Endodermal cell (in vitro differentiated cells): ENCODE results near the gene LLGL2. TPM values are rescaled to one million over a fixed set of nuclear protein-coding genes. Genes with fewer than 3 reads are reported as not detected.

Experiments used
- DNase-seq: peaks from one replicate; pipeline ENCODE4 v3.0.0-alpha.2; 2017
- H3K27ac ChIP-seq: 2 replicates; pipeline ENCODE4 v1.5.1; 2013; ENCODE audit warnings: mild to moderate bottlenecking, low read depth, low read length, moderate library complexity
- H3K27me3 ChIP-seq: 2 replicates; pipeline ENCODE4 v1.6.1; 2013; ENCODE audit warnings: mild to moderate bottlenecking, low read length, moderate library complexity; ENCODE audit not compliant: insufficient read depth, control insufficient read depth, poor library complexity, severe bottlenecking
- H3K36me3 ChIP-seq: 2 replicates; pipeline ENCODE4 v1.7.0; 2013; ENCODE audit warnings: mild to moderate bottlenecking, low read length, moderate library complexity; ENCODE audit not compliant: control insufficient read depth, insufficient read depth
- H3K4me1 ChIP-seq: one replicate; pipeline ENCODE4 v1.7.0; 2013; ENCODE audit warnings: low read length; ENCODE audit not compliant: control insufficient read depth, insufficient read depth
- H3K4me3 ChIP-seq: 2 replicates; pipeline ENCODE4 v1.5.1; 2013; ENCODE audit warnings: mild to moderate bottlenecking, low read length, moderate library complexity
- H3K9ac ChIP-seq: 2 replicates; pipeline ENCODE4 v1.6.1; 2013; ENCODE audit warnings: mild to moderate bottlenecking, low read length, moderate library complexity; ENCODE audit not compliant: poor library complexity, severe bottlenecking; ENCODE audit errors: extremely low read depth
- H3K9me3 ChIP-seq: 2 replicates; pipeline ENCODE4 v1.6.1; 2013; ENCODE audit warnings: mild to moderate bottlenecking, low read length, moderate library complexity; ENCODE audit not compliant: control insufficient read depth
- H3K27ac Mint-ChIP-seq: 2 replicates; pipeline ENCODE4 v1.8.0; 2020; ENCODE audit warnings: mixed read lengths
- H3K27me3 Mint-ChIP-seq: 2 replicates; pipeline ENCODE4 v1.8.0; 2021; ENCODE audit warnings: mild to moderate bottlenecking, mixed read lengths; ENCODE audit not compliant: insufficient read depth
- H3K36me3 Mint-ChIP-seq: 2 replicates; pipeline ENCODE4 v1.8.0; 2020; ENCODE audit warnings: low read depth, mixed read lengths
- H3K4me1 Mint-ChIP-seq: 2 replicates; pipeline ENCODE4 v1.8.0; 2020; ENCODE audit warnings: mixed read lengths
- H3K4me3 Mint-ChIP-seq: 2 replicates; pipeline ENCODE4 v1.8.0; 2020; ENCODE audit warnings: mild to moderate bottlenecking, moderate library complexity, mixed read lengths
- H3K9me3 Mint-ChIP-seq: 2 replicates; pipeline ENCODE4 v1.8.0; 2020; ENCODE audit warnings: mild to moderate bottlenecking, mixed read lengths
- WGBS, 2 experiments: methylation state at CpG; one replicate each; pipeline versions ENCODE4 v1.1.5 to v1.1.7; 2013; ENCODE audit warnings: missing lambda C conversion rate in 2 of 2, mixed read lengths in 1 of 2; ENCODE audit not compliant: insufficient coverage in 1 of 2, insufficient read length in 1 of 2; 5-methylcytosine and 5-hydroxymethylcytosine counted together
- total RNA-seq, 2 donors: library from RNA; stranded (reverse); fragmentation: NEBNext Ultra II Directional in 1 of 2; extraction: Animal tissue kit (Norgen Biotek cat#: 25700) in 1 of 2; gene quantifications; 2 replicates in 1 of 2; 3 replicates in 1 of 2; pipeline ENCODE4 v1.2.1, GENCODE V29; 2021
- TF ChIP-seq, protein P1 (sequence below): fragments of 200-600 bp; sonication (generic); conservative IDR thresholded peaks from 2 replicates; pipeline ENCODE4 v1.5.0; 2021; ENCODE audit warnings: antibody characterized with exemption, mild to moderate bottlenecking

Gene LLGL2
- total RNA-seq, 2 donors from 2014 or later, result 128 to 149 TPM

DNA sequence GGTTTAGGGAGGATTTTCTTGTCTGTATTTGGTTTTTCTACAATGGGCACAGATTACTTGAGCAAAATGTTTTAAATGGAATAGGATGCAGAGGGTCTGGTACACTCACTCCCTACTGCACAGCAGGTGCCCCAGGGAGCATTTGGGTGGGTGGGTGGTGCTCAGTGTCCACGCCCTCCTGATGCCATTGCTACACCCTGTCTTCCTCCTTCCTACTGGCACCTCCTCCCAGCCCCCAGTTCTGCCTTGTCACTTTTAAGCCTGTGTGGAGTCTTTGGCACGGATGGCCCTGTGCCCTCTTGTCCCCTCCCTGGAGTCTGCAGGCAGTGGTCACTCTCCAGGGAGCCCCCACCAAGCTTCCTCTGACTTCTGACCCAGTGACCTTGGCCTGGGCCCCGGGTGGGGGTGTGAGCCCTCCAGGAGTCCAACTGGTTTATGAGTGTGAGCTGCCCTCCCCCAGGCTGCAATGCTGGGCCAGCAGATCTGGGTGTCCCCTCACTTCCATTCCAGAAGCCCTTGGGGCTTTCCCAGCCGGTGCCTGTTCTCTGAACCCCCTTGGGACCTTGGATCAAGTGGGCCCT lies 15.5 kb downstream of the LLGL2 start:
- Mint-ChIP-seq H3K27me3 (no peaks in the 10 kb centered on the region), H3K27ac (no peak overlapping the region), H3K4me3 (no peak overlapping the region), H3K36me3 (peaks cover 13% of the 10 kb centered on the region), H3K4me1 (peaks cover 39% of the 10 kb centered on the region), H3K9me3 (no peaks in the 10 kb centered on the region)
- 91 to 92% methylated on average over 4 of the region's 4 CpGs for WGBS, 2 experiments
- H3K27ac ChIP-seq, result no peak overlapping the region
- DNase-seq, result no peak
- H3K36me3 ChIP-seq, result no peaks in the 10 kb centered on the region
- TF ChIP-seq, protein P1, sequence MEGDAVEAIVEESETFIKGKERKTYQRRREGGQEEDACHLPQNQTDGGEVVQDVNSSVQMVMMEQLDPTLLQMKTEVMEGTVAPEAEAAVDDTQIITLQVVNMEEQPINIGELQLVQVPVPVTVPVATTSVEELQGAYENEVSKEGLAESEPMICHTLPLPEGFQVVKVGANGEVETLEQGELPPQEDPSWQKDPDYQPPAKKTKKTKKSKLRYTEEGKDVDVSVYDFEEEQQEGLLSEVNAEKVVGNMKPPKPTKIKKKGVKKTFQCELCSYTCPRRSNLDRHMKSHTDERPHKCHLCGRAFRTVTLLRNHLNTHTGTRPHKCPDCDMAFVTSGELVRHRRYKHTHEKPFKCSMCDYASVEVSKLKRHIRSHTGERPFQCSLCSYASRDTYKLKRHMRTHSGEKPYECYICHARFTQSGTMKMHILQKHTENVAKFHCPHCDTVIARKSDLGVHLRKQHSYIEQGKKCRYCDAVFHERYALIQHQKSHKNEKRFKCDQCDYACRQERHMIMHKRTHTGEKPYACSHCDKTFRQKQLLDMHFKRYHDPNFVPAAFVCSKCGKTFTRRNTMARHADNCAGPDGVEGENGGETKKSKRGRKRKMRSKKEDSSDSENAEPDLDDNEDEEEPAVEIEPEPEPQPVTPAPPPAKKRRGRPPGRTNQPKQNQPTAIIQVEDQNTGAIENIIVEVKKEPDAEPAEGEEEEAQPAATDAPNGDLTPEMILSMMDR, result no peak
- no peaks in the 10 kb centered on the region for H3K27me3 ChIP-seq
- no peak overlapping the region for H3K9ac ChIP-seq
- no peak overlapping the region for H3K4me3 ChIP-seq
- no peaks in the 10 kb centered on the region for H3K9me3 ChIP-seq
- H3K4me1 ChIP-seq, result peaks cover 19% of the 10 kb centered on the region

DNA sequence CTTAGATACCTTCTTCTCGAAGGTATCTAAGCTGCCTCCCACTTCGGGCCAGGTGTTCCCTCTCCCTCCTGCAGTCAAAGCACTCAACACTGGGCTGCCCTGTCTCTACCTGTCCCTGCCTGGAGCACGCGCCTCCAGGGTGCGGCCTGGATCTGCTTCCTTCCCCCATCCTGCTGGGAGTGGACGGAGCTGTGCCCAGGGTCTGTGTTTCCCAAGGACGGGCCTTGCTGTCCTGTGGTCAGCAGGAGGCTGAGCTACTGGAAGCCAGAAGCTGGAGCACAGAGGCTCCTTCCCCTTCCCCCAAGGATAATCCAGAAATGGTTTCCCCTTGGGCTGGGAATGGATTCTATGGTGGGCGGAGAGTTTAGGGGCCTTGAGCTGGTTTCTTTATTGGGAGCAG lies 16.7 kb downstream of the LLGL2 start:
- no peak overlapping the region for H3K27ac ChIP-seq
- TF ChIP-seq, protein P1, result no peak
- H3K9me3 Mint-ChIP-seq, result no peaks in the 10 kb centered on the region
- H3K4me1 ChIP-seq, result peaks cover 14% of the 10 kb centered on the region
- WGBS, 2 experiments, result 89% methylated on average over 7 of the region's 8 CpGs
- no peak for DNase-seq
- no peaks in the 10 kb centered on the region for H3K27me3 ChIP-seq
- peaks cover 3% of the 10 kb centered on the region for H3K36me3 ChIP-seq
- H3K4me3 ChIP-seq, result no peak overlapping the region
- no peak overlapping the region for H3K9ac ChIP-seq
- H3K27ac Mint-ChIP-seq, result peak overlapping the region; percentile 25
- H3K9me3 ChIP-seq, result no peaks in the 10 kb centered on the region
- H3K36me3 Mint-ChIP-seq, result peaks cover 22% of the 10 kb centered on the region
- H3K4me3 Mint-ChIP-seq, result peak overlapping the region; percentile 21
- H3K27me3 Mint-ChIP-seq, result no peaks in the 10 kb centered on the region
- peaks cover 34% of the 10 kb centered on the region for H3K4me1 Mint-ChIP-seq

DNA sequence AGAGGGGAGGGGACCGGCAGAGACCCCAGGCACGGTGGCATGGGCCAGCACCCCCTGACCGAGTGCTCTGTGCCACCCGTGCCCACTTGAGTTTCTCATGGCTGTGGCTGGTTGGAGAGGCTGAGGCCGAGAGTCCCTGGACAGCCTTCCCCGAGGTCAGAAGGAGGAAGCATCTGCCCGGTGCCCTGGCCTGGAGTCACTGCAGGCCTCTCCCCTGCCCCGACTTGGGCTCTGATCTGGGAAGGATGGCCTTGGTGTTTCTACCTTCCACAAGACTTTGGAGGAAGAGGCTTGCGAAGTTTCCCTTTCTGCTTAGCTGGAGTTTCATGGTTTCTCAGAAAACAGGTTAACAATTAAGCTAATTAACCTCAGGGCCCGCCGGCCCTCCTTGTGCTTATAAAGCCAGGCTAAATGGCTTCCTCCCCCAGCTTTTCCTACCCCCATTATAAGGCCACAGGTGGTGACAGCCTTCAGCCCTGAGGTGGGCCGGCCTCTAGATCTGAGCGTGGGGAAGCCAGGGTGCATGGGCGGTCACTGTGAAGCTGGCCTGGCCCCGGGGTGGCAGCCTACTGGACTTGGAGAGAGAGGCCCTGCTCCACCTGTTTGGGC lies 17.3 kb downstream of the LLGL2 start:
- 83 to 100% methylated on average over 2 to 15 of the region's 15 CpGs for WGBS, 2 experiments
- Histone ChIP-seq H3K9ac (no peak overlapping the region), H3K27me3 (no peaks in the 10 kb centered on the region), H3K4me3 (no peak overlapping the region), H3K4me1 (peaks cover 14% of the 10 kb centered on the region), H3K27ac (no peak overlapping the region), H3K9me3 (no peaks in the 10 kb centered on the region), H3K36me3 (peaks cover 3% of the 10 kb centered on the region)
- peaks cover 25% of the 10 kb centered on the region for H3K36me3 Mint-ChIP-seq
- DNase-seq, result no peak
- peaks cover 34% of the 10 kb centered on the region for H3K4me1 Mint-ChIP-seq
- no peaks in the 10 kb centered on the region for H3K27me3 Mint-ChIP-seq
- H3K4me3 Mint-ChIP-seq, result peak overlapping the region; percentile 21
- no peaks in the 10 kb centered on the region for H3K9me3 Mint-ChIP-seq
- H3K27ac Mint-ChIP-seq, result peak overlapping the region; percentile 25
- TF ChIP-seq, protein P1, result no peak
